Tibial nerve (tissue), 3 donors: ENCODE results near the gene APOC1.

Experiments
- POLR2A ChIP-seq, 2 donors: fragments of 450-650 bp; IDR thresholded peaks; one replicate each; pipeline ENCODE4 v1.6.1; 2017; ENCODE audit warnings: antibody characterized with exemption in 2 of 2, mild to moderate bottlenecking in 2 of 2, moderate library complexity in 2 of 2
- TF ChIP-seq, protein P1 (sequence below), 5 experiments: fragments of 200-600 bp in 3 of 5; fragments of 450-650 bp in 2 of 5; sonication (generic) in 3 of 5; IDR thresholded peaks; one replicate each; pipeline ENCODE4 v1.5.1; 2016 to 2019; ENCODE audit warnings: antibody characterized with exemption in 5 of 5, mild to moderate bottlenecking in 3 of 5, moderate library complexity in 2 of 5

DNA sequence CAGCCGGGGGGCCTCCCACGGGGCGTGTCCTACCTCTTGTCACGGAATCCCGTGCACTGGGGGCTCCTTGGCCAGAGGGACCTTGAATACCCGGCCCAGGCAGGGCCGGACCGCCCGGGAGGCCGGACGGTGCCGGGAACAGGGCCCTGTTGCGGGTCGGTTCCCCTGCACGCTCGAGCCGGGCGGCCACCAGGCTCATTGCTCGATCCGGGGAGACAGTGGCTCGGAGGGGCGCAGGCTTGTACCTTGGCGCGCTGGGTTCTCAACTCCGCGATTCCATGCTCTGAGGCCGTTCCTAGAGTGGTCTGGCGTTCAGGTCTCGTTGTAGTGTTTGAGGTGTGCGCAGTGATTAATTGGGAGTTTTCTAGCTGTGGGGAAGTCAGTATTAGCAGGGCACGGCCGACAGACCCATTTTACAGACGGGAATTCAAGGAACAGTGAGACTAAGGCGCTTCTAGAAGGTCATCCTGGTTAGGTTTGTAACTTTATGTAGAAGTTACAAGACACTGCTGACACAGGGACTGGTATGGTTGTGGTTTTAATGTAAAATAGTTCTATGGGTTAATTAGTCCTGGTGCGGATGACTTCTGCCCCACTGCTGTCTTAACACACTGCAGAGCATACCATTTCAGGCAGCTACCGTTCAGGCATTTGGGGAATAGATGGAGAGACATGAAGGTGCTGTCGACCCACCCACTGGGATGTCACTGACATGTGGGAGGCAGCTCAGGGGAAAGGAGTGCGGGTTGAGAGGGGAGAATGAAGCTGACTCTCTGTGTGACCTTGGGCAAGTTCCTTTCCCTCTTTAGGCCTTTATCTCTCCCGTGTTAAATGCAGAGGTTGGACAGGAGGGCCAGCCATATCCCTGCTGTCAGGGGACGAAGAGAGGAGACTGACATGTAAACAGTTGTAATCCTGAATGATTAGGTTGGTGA, 41.4 kb downstream of the APOC1 start:
- TF ChIP-seq, protein P1, sequence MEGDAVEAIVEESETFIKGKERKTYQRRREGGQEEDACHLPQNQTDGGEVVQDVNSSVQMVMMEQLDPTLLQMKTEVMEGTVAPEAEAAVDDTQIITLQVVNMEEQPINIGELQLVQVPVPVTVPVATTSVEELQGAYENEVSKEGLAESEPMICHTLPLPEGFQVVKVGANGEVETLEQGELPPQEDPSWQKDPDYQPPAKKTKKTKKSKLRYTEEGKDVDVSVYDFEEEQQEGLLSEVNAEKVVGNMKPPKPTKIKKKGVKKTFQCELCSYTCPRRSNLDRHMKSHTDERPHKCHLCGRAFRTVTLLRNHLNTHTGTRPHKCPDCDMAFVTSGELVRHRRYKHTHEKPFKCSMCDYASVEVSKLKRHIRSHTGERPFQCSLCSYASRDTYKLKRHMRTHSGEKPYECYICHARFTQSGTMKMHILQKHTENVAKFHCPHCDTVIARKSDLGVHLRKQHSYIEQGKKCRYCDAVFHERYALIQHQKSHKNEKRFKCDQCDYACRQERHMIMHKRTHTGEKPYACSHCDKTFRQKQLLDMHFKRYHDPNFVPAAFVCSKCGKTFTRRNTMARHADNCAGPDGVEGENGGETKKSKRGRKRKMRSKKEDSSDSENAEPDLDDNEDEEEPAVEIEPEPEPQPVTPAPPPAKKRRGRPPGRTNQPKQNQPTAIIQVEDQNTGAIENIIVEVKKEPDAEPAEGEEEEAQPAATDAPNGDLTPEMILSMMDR (IDR thresholded peaks at IDR 0.05): no peak
- TF ChIP-seq POLR2A (IDR thresholded peaks at IDR 0.05): no peak
